Activated CD8-positive, alpha-beta memory T cell treated with anti-CD3 and anti-CD28 coated beads, Interleukin-2, amount 10 ng/mL, durations not matched to agents 7 days and 5 days (primary cell): ENCODE measurements around the gene TMED7. TPM values are rescaled to one million over a fixed set of nuclear protein-coding genes. Genes with fewer than 3 reads are reported as not detected.

ENCODE experiments used
- ATAC-seq: fragments of 150-1000 bp; cut with Tn5 transposase; one replicate; pipeline ENCODE4 v1.10.0; 2021; ENCODE audit warnings: moderate library complexity
- CTCF ChIA-PET: fragments of 350-600 bp; sonication (Branson Sonifier 250); formaldehyde crosslinking; loops from one replicate; lab custom pipeline; 2021; ENCODE audit warnings: antibody characterized with exemption; lab: Charles Lee
- DNase-seq: peaks from one replicate; pipeline ENCODE4 v3.0.0-alpha.2; 2020
- H3K27ac Mint-ChIP-seq: one replicate; pipeline ENCODE4 v1.8.0; 2021; ENCODE audit warnings: mild to moderate bottlenecking, mixed read lengths
- H3K27me3 Mint-ChIP-seq: one replicate; pipeline ENCODE4 v1.8.0; 2021; ENCODE audit warnings: mixed read lengths
- H3K36me3 Mint-ChIP-seq: one replicate; pipeline ENCODE4 v1.8.0; 2021; ENCODE audit warnings: mild to moderate bottlenecking, mixed read lengths
- H3K4me1 Mint-ChIP-seq: one replicate; pipeline ENCODE4 v1.8.0; 2021; ENCODE audit warnings: mixed read lengths
- H3K4me3 Mint-ChIP-seq: one replicate; pipeline ENCODE4 v1.8.0; 2021; ENCODE audit warnings: mild to moderate bottlenecking, moderate library complexity, mixed read lengths
- H3K9me3 Mint-ChIP-seq: one replicate; pipeline ENCODE4 v1.8.0; 2022; ENCODE audit warnings: low read depth, mixed read lengths
- total RNA-seq, 2 experiments: library from RNA; stranded (reverse); gene quantifications; one replicate each; pipeline ENCODE4 v1.2.3, GENCODE V29; 2021

TMED7 gene
- total RNA-seq, 2 experiments from 2014 or later = 41.8 to 44.3 TPM

DNA sequence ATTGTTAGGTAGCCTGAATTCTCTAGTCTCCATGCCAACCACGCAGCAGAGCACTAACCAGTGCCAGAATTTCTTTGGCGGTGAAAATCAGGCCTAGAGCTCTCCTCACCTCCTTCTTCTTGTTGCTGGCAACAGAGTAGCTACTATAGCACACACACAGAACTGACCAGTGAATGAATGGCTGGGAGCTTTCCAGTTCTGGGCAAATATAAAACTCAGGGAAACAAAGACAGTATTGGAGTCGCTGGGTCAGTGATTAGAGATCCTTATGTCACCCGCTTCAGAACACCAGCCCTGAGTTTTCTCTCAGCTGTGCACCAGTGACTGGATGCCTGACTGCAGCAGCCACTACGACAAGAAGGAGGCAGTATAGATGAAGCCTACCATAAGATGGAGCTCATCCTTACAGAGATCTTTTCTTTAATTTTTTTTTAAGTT is 54.4 kb downstream of the TMED7 start:
- peaks cover 16% of the 10 kb centered on the region for H3K27me3 Mint-ChIP-seq
- CTCF ChIA-PET = interaction anchor here (0.8 to 9.8 kb wide), 4 partner anchors 9 to 264 kb away, joined by 3 to 133 read pairs (median 4); no protein-coding TSS in a partner anchor
- no peaks in the 10 kb centered on the region for H3K9me3 Mint-ChIP-seq
- H3K4me1 Mint-ChIP-seq = peaks cover 2% of the 10 kb centered on the region
- no peak overlapping the region for H3K4me3 Mint-ChIP-seq
- no peak overlapping the region for H3K27ac Mint-ChIP-seq
- DNase-seq = no peak
- no peak for ATAC-seq
- no peaks in the 10 kb centered on the region for H3K36me3 Mint-ChIP-seq

DNA sequence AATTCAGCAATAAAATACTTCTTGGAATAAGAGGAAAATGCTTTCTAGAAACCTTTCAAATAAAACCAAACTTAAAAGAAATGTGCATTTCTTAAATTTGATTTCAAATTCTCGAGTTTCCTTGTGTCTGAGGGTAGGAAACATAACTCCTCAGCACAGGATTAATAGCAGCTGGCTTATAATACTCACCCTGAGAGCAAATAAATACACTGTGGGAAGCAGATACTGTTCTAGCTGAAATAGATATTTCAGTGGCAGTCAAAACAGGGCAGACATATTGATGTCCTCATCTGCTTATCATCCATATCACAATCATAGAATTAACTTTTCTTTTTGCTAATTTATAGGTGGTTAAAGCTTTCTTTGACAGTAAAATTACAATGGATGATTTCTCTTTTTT is 57.2 kb downstream of the TMED7 start:
- H3K4me1 Mint-ChIP-seq = no peaks in the 10 kb centered on the region
- ATAC-seq = no peak
- H3K27ac Mint-ChIP-seq = no peak overlapping the region
- peaks cover 16% of the 10 kb centered on the region for H3K27me3 Mint-ChIP-seq
- H3K36me3 Mint-ChIP-seq = no peaks in the 10 kb centered on the region
- CTCF ChIA-PET = interaction anchor here (1.6 kb wide), 1 partner anchor 21 kb away, joined by 4 read pairs; no protein-coding TSS in a partner anchor
- H3K4me3 Mint-ChIP-seq = no peak overlapping the region
- H3K9me3 Mint-ChIP-seq = no peaks in the 10 kb centered on the region
- DNase-seq = no peak

DNA sequence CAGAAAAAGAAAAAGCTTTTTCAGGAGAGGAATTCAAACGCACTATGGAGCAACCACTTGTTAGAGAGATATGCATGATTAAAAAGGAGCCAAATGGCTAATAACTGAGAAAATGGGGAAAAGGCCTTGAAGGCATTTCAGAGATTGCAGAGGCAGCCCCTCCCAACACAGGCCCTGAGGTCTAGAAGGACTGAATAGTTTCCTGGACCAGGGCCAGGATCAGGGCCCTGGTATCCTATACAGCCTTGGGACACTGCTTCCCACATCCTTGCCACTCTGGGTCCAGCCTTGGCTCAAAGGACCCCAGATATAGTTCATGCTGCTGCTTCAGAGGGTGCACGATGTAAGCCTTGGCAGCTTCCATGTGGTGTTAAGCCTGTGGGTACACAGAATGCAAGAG is 60.6 kb downstream of the TMED7 start:
- ATAC-seq = no peak
- CTCF ChIA-PET = no interaction called here

More for the DNA sequence above, 60.6 kb downstream of the TMED7 start:
- H3K4me3 Mint-ChIP-seq = no peak overlapping the region
- H3K36me3 Mint-ChIP-seq = no peaks in the 10 kb centered on the region
- peaks cover 19% of the 10 kb centered on the region for H3K27me3 Mint-ChIP-seq
- no peak overlapping the region for H3K27ac Mint-ChIP-seq
- H3K9me3 Mint-ChIP-seq = no peaks in the 10 kb centered on the region
- DNase-seq = no peak
- H3K4me1 Mint-ChIP-seq = no peaks in the 10 kb centered on the region

Other genes starting within 250 kb of the TMED7 start
- 10 to 100 TPM; 13.3 to 13.5 TPM for gene FEM1C, start 81.3 kb downstream of the TMED7 start, total RNA-seq
- 1 to 10 TPM; 1.6 to 1.8 TPM for gene TICAM2, start 23.6 kb downstream of the TMED7 start, total RNA-seq
- under 1 TPM in 1 of 2 experiments, not detected in 1; 0.30 TPM for gene CDO1, start 190.6 kb upstream of the TMED7 start, total RNA-seq
- gene ATG12, start 215.5 kb upstream of the TMED7 start, total RNA-seq = 10 to 100 TPM; 36.5 to 36.9 TPM
- 10 to 100 TPM; 57.1 to 66.2 TPM for gene AP3S1, start 215.9 kb upstream of the TMED7 start, total RNA-seq